Fibroblast of lung (primary cell): ENCODE data around the gene RANBP10.

Source experiments
- EZH2 ChIP-seq: IDR thresholded peaks from 2 replicates; pipeline ENCODE4 v1.5.1; 2012; ENCODE audit warnings: low read length, control low read depth, mild to moderate bottlenecking; ENCODE audit errors: missing control alignments
- TF ChIP-seq, protein P1 (sequence below), 2 donors: IDR thresholded peaks in 1 of 2; conservative IDR thresholded peaks in 1 of 2; 1 replicate in 1 of 2; 2 replicates in 1 of 2; pipeline ENCODE4 v1.5.1; 2011 to 2012; ENCODE audit warnings: low read length in 2 of 2, control low read depth in 1 of 2, inconsistent platforms in 1 of 2, low read depth in 1 of 2, mild to moderate bottlenecking in 1 of 2

DNA sequence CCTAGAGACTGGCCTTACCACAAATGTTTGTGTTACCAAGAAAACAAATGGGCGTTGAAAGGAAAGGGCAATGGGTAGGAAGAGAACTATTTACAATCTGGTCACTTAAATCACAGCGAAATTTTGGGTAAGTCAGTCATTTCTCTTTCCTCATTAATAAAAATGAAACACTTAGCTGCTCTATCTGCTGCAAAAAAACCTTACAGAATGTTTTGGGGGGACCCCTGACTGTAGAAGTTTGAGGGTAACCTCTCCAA is 39.6 kb upstream of the RANBP10 start:
- TF ChIP-seq, protein P1, sequence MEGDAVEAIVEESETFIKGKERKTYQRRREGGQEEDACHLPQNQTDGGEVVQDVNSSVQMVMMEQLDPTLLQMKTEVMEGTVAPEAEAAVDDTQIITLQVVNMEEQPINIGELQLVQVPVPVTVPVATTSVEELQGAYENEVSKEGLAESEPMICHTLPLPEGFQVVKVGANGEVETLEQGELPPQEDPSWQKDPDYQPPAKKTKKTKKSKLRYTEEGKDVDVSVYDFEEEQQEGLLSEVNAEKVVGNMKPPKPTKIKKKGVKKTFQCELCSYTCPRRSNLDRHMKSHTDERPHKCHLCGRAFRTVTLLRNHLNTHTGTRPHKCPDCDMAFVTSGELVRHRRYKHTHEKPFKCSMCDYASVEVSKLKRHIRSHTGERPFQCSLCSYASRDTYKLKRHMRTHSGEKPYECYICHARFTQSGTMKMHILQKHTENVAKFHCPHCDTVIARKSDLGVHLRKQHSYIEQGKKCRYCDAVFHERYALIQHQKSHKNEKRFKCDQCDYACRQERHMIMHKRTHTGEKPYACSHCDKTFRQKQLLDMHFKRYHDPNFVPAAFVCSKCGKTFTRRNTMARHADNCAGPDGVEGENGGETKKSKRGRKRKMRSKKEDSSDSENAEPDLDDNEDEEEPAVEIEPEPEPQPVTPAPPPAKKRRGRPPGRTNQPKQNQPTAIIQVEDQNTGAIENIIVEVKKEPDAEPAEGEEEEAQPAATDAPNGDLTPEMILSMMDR (conservative IDR thresholded peaks at IDR 0.05 in 1 of 2, IDR thresholded peaks at IDR 0.05 in 1 of 2; ENCODE audit: low read depth in 1 of 2, low read length in 2 of 2): no peak
- TF ChIP-seq EZH2: no peak
